Measurements from ENCODE around the gene PBX1.

GRCh38 chr1:164723296-164723798, 164.4 kb downstream of the PBX1 start:
- TF ChIP-seq CTCF (IDR thresholded peaks at IDR 0.05; ENCODE audit: low read depth, low read length) (no peak), EZH2phosphoT487 (IDR thresholded peaks at IDR 0.05; ENCODE audit: low read depth) (no peak)

All from OCI-LY3 (cell line).